Fibroblast of mammary gland (primary cell): ENCODE data around the gene ENDOV.

Source experiments
- DNase-seq: peaks from one replicate; pipeline ENCODE4 v3.0.0-alpha.2; 2010; ENCODE audit warnings: low read depth
- H3K4me3 ChIP-seq: 2 replicates; pipeline ENCODE4 v1.5.1; 2011; ENCODE audit warnings: low read depth, mild to moderate bottlenecking, low read length, moderate library complexity; ENCODE audit not compliant: control insufficient read depth
- CTCF ChIP-seq: conservative IDR thresholded peaks from 2 replicates; pipeline ENCODE4 v1.5.1; 2011; ENCODE audit warnings: low read depth, low read length, inconsistent platforms; ENCODE audit not compliant: control insufficient read depth, insufficient read depth

Gene ENDOV

GRCh38 chr17:80414803-80415625 lies at the start of gene ENDOV:
TSS of gene ENDOV (plus strand) at chr17:80415167. CDS start at chr17:80415195, 28 bp downstream.
- TF ChIP-seq CTCF = no peak
- peak; percentile 88 for DNase-seq
- peak within 1 kb of the TSS; percentile 96 for H3K4me3 ChIP-seq

GRCh38 chr17:80365983-80366382 lies 49.0 kb upstream of the ENDOV start:
- no peak overlapping the region for H3K4me3 ChIP-seq
- no peak for TF ChIP-seq CTCF
- no peak for DNase-seq

DNA sequence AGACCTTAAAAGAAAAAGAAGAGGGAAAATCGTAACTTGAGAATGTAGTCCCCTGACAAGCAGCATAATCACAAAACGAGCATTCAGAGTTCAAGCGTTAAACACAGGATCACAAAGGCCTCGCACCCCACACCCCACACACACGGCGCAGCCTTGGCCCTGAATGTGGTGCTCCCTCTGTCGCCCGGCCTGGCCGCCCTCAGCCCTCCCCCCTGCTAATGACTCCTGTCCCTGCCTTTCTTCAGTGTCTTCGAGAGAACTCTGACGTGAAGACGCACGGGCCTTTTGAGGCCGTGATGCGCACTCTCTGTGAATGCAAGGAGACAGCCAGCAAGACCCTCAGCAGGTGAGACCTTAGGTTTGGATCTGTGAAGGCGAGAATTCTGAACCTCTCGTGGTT lies 47.5 kb upstream of the ENDOV start:
- DNase-seq = no peak
- TF ChIP-seq CTCF = no peak
- no peak overlapping the region for H3K4me3 ChIP-seq

DNA sequence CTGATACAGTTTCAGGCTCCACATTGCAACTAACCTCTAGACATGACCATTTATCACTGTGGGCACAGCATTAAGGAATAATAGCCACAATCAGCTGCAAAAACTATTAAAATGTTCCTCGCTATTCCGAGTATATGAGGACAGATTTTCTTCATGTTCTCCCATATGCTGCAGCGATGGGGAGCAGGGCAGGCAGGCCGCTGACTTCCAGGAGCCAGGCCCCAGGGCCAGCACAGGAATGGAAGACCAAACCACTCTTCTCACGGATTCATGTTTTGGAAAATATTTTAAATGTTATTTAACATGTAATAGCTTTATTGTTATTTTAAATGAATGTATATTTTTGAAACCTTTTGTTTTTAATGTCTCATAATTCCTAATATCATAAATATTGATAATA lies 43.8 kb upstream of the ENDOV start:
- no peak overlapping the region for H3K4me3 ChIP-seq
- no peak for DNase-seq
- TF ChIP-seq CTCF = no peak

DNA sequence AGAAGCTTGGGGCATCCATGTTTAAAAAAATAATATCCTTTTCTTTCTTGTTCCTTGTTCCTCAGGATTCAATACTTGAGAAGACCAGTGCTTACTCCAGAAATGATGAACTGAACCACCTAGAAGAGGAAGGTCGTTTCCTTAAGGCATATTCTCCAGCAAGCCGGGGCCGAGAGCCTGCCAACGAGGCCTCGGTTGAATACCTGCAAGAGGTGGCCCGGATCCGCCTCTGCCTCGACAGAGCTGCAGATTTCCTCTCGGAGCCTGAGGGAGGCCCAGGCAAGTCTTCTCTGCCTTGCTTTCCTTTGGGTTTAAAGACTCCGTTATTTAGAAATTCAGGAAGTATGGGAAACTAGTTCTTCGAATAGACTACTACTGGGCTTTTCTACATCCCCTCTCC lies 42.5 kb upstream of the ENDOV start:
- H3K4me3 ChIP-seq = no peak overlapping the region
- TF ChIP-seq CTCF = no peak
- no peak for DNase-seq

DNA sequence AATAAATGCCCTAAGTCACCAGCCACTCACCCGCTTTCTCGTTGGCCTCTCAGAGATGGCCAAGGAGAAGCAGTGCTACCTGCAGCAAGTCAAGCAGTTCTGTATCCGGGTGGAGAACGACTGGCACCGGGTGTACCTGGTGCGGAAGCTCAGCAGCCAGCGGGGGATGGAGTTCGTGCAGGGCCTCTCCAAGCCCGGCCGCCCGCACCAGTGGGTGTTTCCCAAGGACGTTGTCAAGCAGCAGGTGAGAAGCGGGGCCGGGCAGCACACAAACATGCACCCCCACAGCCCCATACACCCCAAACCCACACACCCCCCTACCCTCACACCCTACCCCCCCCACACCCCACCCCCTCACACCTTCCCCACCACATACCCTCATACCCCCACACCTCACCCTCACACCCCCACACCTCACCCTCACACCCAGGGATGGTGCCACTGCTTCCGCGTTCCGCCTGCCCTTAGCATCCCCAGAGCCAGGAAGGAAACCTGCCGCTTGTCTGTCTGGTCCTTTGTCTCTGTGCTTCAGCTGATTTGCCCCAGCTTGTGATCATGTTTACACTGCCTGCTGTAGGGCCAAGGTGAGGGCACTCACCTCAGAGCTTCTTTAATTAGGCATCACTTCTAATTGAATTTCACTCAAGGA lies 41.9 kb upstream of the ENDOV start:
- no peak overlapping the region for H3K4me3 ChIP-seq
- TF ChIP-seq CTCF = no peak
- no peak for DNase-seq
